ENCODE data around the gene ST6GALNAC1.

- no peak for TF ChIP-seq CTCF (conservative IDR thresholded peaks at IDR 0.05)
- TF ChIP-seq ZFX (IDR thresholded peaks at IDR 0.05): no peak
These were observed 31.1 kb downstream of the ST6GALNAC1 start for GRCh38 chr17:76612465-76612864.

All from C4-2B (cell line).